Measurements from ENCODE around the gene HYOU1.

DNA sequence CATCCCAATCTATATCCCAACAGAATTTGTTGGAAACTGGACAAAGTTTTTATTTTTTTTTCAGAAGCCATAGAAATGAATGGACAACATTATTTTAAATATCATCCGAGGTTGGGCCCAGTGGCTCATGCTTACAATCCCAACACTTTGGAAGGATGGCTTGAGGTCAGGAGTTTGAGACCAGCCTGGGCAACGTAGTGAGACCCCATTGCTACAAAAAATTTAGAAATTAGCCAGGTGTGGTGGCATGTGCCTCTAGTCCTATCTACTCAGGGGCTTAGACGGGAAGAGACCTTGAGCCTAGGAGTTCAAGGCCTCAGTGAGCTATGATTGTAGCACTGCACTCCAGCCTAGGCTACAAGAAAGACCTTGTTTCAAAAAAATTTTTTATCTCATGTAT lies 22.2 kb downstream of the HYOU1 start:
- TF ChIP-seq, protein P1, sequence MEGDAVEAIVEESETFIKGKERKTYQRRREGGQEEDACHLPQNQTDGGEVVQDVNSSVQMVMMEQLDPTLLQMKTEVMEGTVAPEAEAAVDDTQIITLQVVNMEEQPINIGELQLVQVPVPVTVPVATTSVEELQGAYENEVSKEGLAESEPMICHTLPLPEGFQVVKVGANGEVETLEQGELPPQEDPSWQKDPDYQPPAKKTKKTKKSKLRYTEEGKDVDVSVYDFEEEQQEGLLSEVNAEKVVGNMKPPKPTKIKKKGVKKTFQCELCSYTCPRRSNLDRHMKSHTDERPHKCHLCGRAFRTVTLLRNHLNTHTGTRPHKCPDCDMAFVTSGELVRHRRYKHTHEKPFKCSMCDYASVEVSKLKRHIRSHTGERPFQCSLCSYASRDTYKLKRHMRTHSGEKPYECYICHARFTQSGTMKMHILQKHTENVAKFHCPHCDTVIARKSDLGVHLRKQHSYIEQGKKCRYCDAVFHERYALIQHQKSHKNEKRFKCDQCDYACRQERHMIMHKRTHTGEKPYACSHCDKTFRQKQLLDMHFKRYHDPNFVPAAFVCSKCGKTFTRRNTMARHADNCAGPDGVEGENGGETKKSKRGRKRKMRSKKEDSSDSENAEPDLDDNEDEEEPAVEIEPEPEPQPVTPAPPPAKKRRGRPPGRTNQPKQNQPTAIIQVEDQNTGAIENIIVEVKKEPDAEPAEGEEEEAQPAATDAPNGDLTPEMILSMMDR (IDR thresholded peaks at IDR 0.05; ENCODE audit: control extremely low read depth in 1 of 3, insufficient read depth in 1 of 3, low read depth in 1 of 3, low read length in 3 of 3): no peak
- TF ChIP-seq SRF (IDR thresholded peaks at IDR 0.05; ENCODE audit: low read depth, low read length) (no peak), RFX5 (IDR thresholded peaks at IDR 0.05; ENCODE audit: borderline replicate concordance, low read depth, low read length) (no peak), MAFK (IDR thresholded peaks at IDR 0.05; ENCODE audit: low read depth, low read length) (no peak)

All from H1 (cell line).